ENCODE results near the gene LGR4.
"Not testable (repeated sequence)": the region's sequence is repeated elsewhere in the genome, so short reads cannot be mapped to it uniquely, and the experiment has no call there.

Gene LGR4

GRCh38 chr11:27363576-27364117 is 108.9 kb downstream of the LGR4 start:
- intact Hi-C loops (cut with DNase I), result loop anchor here (10.0 kb wide), 1 partner anchor 111 kb away; the partner anchor contains the start of gene LGR4

DNA sequence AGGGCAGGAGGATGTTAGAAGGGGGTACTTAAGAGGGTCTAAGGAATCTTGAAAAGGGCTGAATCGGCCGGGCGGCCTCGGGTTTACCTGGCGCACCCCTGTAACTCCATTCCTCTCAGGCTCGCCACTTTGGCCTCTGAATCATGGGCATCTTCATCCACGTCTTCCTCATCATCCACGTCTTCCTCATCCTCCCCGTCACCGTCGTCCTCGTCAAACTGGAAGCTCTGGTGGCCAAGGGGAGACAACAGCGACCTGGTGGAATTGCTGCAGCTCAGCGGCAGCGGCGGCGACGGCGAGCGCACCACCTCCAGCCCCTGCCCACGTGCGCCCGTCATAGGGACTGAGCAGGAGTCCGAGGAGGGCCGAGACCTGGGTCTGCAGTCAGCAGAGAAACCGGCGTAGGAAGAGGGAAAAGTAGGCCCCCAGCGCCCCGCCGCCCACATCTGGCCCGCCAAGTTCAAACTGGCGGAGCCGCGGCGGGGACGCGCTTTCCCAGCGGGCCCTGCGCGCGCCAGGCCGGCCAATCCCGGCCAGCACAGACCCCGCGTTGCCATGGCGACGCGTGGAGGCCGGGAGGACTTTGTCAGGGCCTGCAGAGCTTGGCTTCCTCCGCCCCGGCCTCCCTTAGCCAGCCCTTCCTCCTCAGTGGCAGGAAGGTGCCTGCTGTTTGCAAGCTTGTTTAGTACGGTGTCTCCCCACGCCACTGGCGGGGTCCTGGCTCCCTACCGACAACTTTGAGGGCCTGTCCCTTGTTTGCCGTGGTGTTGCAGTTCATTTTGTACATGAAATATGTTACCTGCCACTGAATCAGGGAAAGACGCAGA is 109.6 kb downstream of the LGR4 start, which contains the start of gene CCDC34:
Gene CCDC34 (minus strand): TSS at position 467 of the 827 bp plus-strand sequence. CDS start 21 bp downstream, at position 446.
- intact Hi-C loops (cut with DNase I), result loop anchor here (10.0 kb wide), 1 partner anchor 112 kb away; the partner anchor contains the start of gene LGR4
- DNase-seq, result peak; percentile 64 to 94 (median 88)

More at GRCh38 chr11:27363576-27364117, 108.9 kb downstream of the LGR4 start:
- no peak for DNase-seq

DNA sequence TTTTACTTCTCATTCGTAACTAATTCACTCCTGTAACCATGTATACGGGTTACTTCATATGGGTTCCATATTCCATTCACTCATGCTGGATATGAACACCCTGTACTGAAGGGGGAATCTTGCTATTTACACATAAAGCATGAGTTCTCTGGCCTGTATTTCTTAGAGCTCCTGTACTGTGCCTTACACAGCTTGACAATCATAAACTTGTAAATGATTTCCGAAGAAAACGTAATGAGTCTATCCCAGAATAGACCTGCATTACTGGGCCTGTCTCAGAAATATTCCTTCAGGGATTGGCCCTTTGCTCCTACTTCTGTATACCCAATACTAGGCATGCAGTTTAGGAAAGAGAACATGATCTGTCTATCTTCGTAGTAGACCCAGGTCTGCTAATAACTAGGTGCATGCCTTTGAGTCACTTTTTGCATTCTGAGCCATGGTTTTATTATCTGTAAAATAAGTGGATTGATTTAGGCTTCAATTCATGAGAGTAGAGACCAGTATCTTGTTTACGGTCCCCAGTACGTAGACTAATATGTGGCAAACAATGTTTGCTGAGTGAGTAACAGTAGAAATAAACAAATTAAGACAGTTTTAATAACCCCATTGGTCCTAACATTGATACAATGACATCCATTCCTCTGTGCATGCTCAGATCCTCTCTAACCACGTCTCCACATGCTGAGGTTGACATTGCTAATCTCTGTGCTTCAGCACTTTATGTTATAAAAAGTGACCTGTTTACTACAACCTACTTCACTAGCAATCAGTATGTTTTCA is 110.8 kb downstream of the LGR4 start:
- peak in 1 of 42 donors; percentile 16 for DNase-seq
- intact Hi-C loops (cut with DNase I), result loop anchor here (10.0 kb wide), 1 partner anchor 113 kb away; the partner anchor contains the start of gene LGR4

DNA sequence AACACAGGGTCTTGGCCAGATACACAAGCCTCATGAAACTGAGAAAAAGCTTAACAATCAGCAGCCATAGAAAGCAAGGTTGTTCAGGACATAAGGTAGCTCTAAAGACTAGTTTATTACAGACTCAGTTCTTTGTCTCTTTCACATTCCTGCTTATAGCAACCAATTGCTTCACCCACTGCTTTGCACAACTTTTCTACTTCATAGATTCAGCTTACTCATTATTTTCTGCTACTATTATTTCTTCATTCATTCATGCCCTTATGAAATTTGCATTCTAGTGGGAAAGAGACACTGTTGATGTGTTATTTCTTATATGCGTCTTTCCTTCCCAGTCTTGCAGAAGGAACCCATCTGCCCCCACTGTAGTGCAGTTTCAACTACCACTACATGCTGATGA is 114.3 kb downstream of the LGR4 start:
- intact Hi-C loops (cut with DNase I), result no loop called here

GRCh38 chr11:27357250-27357649 is 115.3 kb downstream of the LGR4 start:
- intact Hi-C loops (cut with DNase I), result no loop called here

More for the DNA sequence above, 114.3 kb downstream of the LGR4 start:
- no peak for DNase-seq

GRCh38 chr11:27356624-27357222 is 115.9 kb downstream of the LGR4 start:
- DNase-seq, result no peak
- intact Hi-C loops (cut with DNase I), result no loop called here

More at GRCh38 chr11:27357250-27357649, 115.3 kb downstream of the LGR4 start:
- DNase-seq, result no peak

GRCh38 chr11:27355575-27356104 is 117.0 kb downstream of the LGR4 start:
- intact Hi-C loops (cut with DNase I), result no loop called here
- DNase-seq, result no peak

GRCh38 chr11:27354359-27354965 is 118.1 kb downstream of the LGR4 start:
- intact Hi-C loops (cut with DNase I), result no loop called here
- DNase-seq, result no peak

DNA sequence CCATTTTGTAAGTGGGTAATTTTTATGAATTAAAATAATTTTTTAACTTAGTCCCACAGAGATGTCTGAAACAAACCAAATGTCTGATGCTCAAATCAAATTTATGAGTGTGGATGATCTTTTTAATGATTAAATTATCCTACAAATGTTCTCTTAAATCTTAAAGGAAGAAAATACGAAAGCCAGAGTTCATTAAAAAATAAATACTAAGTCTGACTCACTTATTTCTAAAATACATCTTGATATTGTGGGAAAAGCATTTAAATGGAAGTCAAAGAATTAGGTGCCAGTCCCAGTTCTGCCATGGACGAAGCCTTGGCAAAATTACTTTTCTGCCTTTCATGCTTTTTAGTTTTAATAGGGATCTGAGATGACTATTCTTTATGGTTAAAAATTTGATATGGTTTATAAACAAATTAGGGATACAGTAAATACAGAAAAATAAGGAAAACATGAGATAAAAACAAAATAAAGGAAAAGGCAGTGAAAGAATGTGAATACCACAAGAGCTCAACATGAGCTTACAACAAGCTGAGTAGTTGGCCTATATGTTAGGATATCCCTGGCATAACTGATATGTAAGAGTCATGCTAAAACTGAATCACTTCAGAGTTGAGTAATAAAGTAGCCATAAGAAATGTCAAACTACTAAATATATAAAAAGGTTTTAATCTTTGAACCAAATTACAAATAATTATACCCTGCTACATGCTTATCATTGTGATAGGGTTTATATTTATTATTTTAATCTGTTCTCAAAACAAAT is 118.8 kb downstream of the LGR4 start:
- intact Hi-C loops (cut with DNase I), result no loop called here

DNA sequence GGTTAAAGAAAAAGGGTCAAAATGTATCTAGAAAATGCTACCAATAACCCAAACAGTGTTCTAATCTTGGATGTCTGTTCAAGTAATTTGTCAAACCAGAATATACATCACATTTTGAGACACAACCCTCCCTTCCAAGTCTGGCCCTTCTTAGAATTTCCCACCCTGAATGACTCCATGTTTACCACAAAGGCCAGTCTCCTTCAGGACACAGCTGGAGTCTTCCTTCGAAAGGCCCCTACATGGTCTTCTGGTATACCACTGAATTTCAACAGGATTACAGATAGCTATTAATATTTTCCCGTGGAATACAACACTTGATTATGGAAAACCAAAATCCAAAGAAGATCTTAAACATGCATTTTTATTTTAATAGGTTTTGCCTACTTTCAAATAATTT is 119.8 kb downstream of the LGR4 start:
- intact Hi-C loops (cut with DNase I), result no loop called here
- DNase-seq, result no peak

More for the DNA sequence above, 118.8 kb downstream of the LGR4 start:
- no peak for DNase-seq

GRCh38 chr11:27350511-27350910 is 122.1 kb downstream of the LGR4 start:
- intact Hi-C loops (cut with DNase I), result no loop called here
- no peak for DNase-seq

- intact Hi-C loops (cut with DNase I), result no loop called here
These were observed 122.7 kb downstream of the LGR4 start for GRCh38 chr11:27349919-27350318.

DNA sequence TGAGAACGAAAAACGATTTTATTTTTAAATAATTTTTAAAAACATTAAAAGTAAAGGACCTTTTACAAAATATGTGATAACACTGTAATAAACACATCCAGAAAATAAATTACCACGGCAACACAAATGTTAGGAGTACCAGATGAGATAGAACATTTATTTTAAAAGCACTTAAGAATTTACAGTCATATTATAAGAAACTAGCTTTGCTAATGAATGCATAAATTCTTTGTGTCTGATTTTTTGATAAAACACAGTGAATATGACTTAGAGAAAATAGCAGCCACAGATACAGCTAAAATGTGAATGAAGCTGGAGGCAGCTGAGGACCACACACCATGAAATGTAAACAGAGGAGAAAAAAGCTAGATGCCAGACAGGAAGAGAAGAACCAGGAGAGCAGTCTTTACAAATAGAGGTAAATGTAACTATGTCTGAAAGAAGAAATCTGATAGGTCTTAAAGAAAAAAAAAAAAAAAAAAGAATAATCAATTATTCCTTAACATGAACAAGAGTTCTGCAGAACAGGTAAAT is 124.2 kb downstream of the LGR4 start:
- intact Hi-C loops (cut with DNase I), result no loop called here
- DNase-seq, result no peak

More at GRCh38 chr11:27349919-27350318, 122.7 kb downstream of the LGR4 start:
- DNase-seq, result no peak

DNA sequence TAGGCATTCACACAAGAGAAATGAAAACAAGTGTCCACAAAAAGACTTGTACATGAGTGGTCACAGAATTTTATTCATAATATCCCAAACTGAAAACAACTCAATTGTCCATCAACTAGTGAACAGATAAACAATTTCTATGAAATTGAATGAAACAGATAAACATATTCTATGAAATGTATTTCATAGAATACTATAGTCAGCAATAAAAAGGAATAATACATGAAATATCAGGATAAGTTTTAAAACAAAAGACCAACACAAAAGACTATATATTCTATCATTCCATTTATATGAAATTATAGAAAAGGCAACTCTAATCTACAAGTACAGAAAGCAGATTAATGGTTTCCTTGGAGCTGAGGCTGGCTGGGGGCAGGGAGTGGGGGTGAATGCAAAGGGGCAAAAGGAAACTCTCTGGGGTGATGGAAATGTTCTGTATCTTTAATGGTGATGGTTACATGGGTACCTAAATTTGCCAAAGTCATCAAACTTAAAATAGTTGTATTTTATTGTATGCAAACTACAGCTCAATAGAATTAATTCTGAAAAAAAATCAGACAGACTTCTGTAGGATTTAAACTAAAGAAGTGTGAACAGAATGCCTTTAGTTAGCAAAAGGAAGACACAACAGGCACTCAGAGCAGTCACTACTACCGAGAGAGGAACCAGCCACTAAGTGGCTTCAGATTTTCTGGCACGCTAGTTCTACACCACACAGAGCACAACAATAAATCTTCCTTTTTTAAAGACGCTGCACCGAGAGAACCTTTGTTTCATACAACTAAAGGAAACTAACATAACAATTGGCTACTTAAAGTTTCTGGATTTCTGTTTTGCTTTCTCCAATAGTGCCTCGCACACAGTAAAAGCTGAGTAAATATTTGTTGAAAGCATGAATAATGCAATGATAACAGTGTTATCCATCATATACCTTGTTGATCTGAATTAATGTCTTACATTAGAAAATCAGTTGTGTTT is 124.9 kb downstream of the LGR4 start:
- intact Hi-C loops (cut with DNase I), result no loop called here
- DNase-seq, result no peak

- intact Hi-C loops (cut with DNase I), result no loop called here
- DNase-seq, result no peak
These were observed 132.6 kb downstream of the LGR4 start for GRCh38 chr11:27339941-27340340.

- intact Hi-C loops (cut with DNase I); DNase-seq: not testable (repeated sequence)
These were observed 137.8 kb downstream of the LGR4 start for GRCh38 chr11:27334764-27335163.

Data from head of caudate nucleus (tissue), 42 donors.